ENCODE results near the gene CDC42SE2.

- TF ChIP-seq CTCF (conservative IDR thresholded peaks at IDR 0.05; ENCODE audit: low read depth in 2 of 2): no peak
- TF ChIP-seq POLR2AphosphoS5 (IDR thresholded peaks at IDR 0.05; ENCODE audit: low read depth): no peak
- TF ChIP-seq REST (IDR thresholded peaks at IDR 0.05; ENCODE audit: unreplicated experiment): no peak
- no peak for TF ChIP-seq EZH2 (IDR thresholded peaks at IDR 0.05; ENCODE audit: low read depth, unreplicated experiment)
- no peak for TF ChIP-seq CREB1 (CRISPR knock-in tag; IDR thresholded peaks at IDR 0.05; ENCODE audit: low read depth)
- no peak for TF ChIP-seq ETS1 (IDR thresholded peaks at IDR 0.05)
- no peak for TF ChIP-seq EZH2phosphoT487 (IDR thresholded peaks at IDR 0.05; ENCODE audit: unreplicated experiment)
- no peak for TF ChIP-seq JUNB (IDR thresholded peaks at IDR 0.05; ENCODE audit: unreplicated experiment)
- TF ChIP-seq ZNF331 (CRISPR knock-in tag; IDR thresholded peaks at IDR 0.05; ENCODE audit: low read depth): no peak
Observed at GRCh38 chr5:131296213-131296672, 32.4 kb downstream of the CDC42SE2 start.
